ENCODE data around the gene HSD17B1.

HSD17B1 gene

GRCh38 chr17:42568341-42569111 lies 15.8 kb downstream of the HSD17B1 start:
- no peak for TF ChIP-seq TAF1 (IDR thresholded peaks at IDR 0.05; ENCODE audit: borderline replicate concordance, insufficient read depth, low read length)
- no peak for TF ChIP-seq SIN3A (IDR thresholded peaks at IDR 0.05; ENCODE audit: borderline replicate concordance, insufficient read depth, low read length)
- no peak for TF ChIP-seq REST (IDR thresholded peaks at IDR 0.05; ENCODE audit: insufficient read depth in 1 of 2, low read depth in 2 of 2, low read length in 2 of 2)

- TF ChIP-seq TAF1 (IDR thresholded peaks at IDR 0.05; ENCODE audit: borderline replicate concordance, insufficient read depth, low read length) = no peak
- no peak for TF ChIP-seq SIN3A (IDR thresholded peaks at IDR 0.05; ENCODE audit: borderline replicate concordance, insufficient read depth, low read length)
- no peak for TF ChIP-seq POLR2AphosphoS5 (IDR thresholded peaks at IDR 0.05; ENCODE audit: low read depth, low read length)
- no peak for TF ChIP-seq REST (IDR thresholded peaks at IDR 0.05; ENCODE audit: insufficient read depth in 1 of 2, low read depth in 2 of 2, low read length in 2 of 2)
- no peak for TF ChIP-seq FOXP2 (optimal IDR thresholded peaks at IDR 0.05; ENCODE audit: borderline replicate concordance, extremely low read depth, extremely low read length, insufficient read depth)
These were observed 18.9 kb downstream of the HSD17B1 start for GRCh38 chr17:42571435-42572225.

GRCh38 chr17:42573095-42573494 lies 20.4 kb downstream of the HSD17B1 start:
- peak; percentile 62 for TF ChIP-seq POLR2AphosphoS5 (IDR thresholded peaks at IDR 0.05; ENCODE audit: low read depth, low read length)
- TF ChIP-seq FOXP2 (optimal IDR thresholded peaks at IDR 0.05; ENCODE audit: borderline replicate concordance, extremely low read depth, extremely low read length, insufficient read depth) = no peak

- TF ChIP-seq FOXP2 (optimal IDR thresholded peaks at IDR 0.05; ENCODE audit: borderline replicate concordance, extremely low read depth, extremely low read length, insufficient read depth) (no peak), REST (IDR thresholded peaks at IDR 0.05; ENCODE audit: insufficient read depth in 1 of 2, low read depth in 2 of 2, low read length in 2 of 2) (no peak), TAF1 (IDR thresholded peaks at IDR 0.05; ENCODE audit: borderline replicate concordance, insufficient read depth, low read length) (no peak), SIN3A (IDR thresholded peaks at IDR 0.05; ENCODE audit: borderline replicate concordance, insufficient read depth, low read length) (no peak), POLR2AphosphoS5 (IDR thresholded peaks at IDR 0.05; ENCODE audit: low read depth, low read length) (0 out of 2 replicates have a peak, but pooled peaks have one; percentile 21)
These were observed 21.7 kb downstream of the HSD17B1 start for GRCh38 chr17:42574463-42574862.

- TF ChIP-seq TAF1 (IDR thresholded peaks at IDR 0.05; ENCODE audit: borderline replicate concordance, insufficient read depth, low read length) (no peak), REST (IDR thresholded peaks at IDR 0.05; ENCODE audit: insufficient read depth in 1 of 2, low read depth in 2 of 2, low read length in 2 of 2) (no peak), FOXP2 (optimal IDR thresholded peaks at IDR 0.05; ENCODE audit: borderline replicate concordance, extremely low read depth, extremely low read length, insufficient read depth) (no peak), POLR2AphosphoS5 (IDR thresholded peaks at IDR 0.05; ENCODE audit: low read depth, low read length) (no peak), SIN3A (IDR thresholded peaks at IDR 0.05; ENCODE audit: borderline replicate concordance, insufficient read depth, low read length) (no peak)
These were observed 24.4 kb downstream of the HSD17B1 start for GRCh38 chr17:42577140-42577531.

Data from PFSK-1 (cell line).